GM19452 (cell line): Measurements from ENCODE around the gene MAGI2.

ENCODE experiments used
- ATAC-seq: cut with Tn5 transposase; IDR thresholded peaks from one replicate; pipeline ENCODE4 v1.9.1; 2021; ENCODE audit not compliant: unreplicated experiment

The MAGI2 gene

DNA sequence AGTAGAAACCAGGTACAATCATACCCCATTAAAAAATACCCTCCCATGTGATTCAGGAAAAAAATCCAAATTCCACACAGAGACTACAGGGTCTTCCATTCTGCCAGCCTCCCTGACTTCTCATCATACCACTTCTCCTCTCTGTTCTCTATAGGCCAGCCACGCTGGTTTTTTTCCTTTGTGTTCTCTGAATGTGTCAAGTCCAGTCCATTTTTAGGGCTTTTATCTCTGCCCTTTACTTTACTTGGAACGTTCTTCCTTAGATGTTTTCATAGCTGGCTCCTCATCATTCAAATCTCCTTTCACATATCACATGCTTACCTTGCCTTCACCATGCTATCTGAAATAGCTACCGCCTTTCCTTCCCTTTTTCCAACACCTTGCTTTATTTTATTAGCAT, 1057.3 kb downstream of the MAGI2 start:
- ATAC-seq, result no peak

DNA sequence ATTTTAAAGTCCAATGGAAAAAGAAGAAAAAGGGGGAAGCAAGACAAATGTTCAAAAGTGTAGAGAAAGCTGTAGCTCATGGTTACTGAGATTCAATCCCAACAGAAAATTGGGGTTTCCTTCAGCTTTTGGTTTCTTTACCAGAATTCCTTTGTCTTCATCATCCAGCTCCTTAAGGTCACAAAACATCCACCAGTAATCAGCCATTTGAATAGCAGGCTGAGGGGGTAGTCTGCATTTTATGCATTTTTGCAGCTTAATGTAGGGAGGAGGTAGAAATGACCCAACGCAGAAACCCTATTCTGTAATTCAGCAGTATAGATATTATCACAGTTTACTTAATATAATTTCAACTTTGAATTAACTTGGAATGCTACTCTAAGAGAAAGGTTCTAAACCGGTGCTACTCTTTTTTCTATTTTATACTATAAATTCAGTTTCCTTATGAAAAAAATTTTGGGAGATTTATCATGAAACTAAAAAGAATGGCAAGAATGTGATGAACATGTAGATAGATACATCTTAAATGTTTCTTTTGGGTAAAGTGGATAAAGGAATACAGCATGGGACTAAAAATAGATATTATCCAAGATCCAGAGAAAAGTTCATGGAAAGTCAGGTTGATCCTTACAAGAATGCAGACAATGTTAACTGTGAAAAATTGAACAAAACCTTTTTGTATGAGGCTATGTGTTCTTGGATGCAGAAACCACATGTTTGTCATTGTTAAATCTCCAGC, 1058.0 kb downstream of the MAGI2 start:
- no peak for ATAC-seq

- no peak for ATAC-seq
Observed at GRCh38 chr7:78389022-78389421, 1064.4 kb downstream of the MAGI2 start.

- no peak for ATAC-seq
Observed at GRCh38 chr7:78386520-78386919, 1066.9 kb downstream of the MAGI2 start.

DNA sequence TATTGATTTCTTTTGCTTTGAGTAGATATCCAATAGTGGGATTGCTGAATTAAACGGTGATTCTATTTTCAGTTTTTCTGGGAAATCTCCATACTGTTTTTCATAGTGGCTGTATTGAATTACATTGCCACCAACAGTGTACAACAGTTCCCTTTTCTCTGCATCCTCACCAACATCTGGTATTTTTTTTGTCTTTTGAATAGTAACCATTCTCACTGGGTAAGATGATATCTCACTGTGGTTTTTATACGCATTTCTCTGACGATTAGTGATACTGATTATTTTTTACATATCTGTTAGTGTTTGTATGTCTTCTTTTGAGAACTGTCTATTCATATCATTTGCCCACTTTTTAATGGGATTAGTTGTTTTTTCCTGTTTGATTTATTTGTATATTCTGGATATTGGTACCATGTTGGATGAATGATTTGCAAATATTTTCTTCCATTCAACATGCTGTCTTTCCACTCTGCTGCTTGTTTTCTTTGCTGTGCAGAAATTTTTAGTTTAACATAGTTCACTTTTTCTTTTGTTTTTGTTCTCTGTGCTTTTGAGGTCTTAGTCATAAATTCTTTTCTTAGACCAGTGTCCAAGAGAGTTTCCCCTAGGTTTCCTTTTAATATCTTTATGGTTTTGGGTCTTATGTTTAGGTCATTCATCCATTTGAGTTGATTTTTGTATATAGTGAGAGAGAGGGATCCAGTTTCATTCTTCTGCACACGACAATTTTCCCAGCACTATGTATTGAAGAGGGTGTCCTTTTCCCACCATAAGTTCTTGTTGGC, 1070.2 kb downstream of the MAGI2 start:
- no peak for ATAC-seq

DNA sequence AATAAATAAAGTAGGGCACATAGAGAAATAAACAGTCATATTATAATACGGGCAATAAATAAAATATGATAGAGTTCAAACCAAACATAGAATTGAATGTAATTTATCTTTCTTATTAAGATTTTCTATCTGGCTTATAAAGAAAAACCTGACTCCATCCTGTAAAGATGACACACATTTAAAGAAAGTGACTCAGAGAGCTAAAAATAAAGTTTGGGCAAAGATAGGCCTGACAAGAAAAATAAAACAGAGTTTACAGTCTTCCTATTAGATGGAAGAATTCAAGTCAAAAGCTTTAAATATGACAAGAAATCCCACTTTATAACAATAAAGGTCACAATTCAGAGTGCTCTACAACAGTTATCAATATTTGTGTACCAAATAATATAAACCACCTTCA, 1074.3 kb downstream of the MAGI2 start:
- no peak for ATAC-seq

DNA sequence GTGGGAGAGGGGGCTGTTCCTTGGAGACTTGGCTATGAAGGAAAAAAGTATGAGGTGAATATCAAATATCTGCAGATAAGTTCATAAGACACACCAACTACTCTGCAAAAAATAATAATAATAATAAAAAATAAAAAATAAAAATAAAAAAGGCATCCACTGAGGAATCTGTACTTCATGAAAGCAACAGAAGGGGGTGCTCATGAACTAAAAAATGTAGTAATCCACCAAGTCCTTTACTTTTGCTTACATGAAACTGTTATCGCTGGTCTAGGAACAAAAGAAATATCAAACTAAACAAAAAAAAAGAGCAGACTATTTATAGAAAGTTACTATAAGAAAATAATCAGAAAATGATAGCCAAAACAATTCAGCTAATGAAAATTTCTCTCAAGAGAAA, 1075.9 kb downstream of the MAGI2 start:
- no peak for ATAC-seq

GRCh38 chr7:78370936-78371335, 1082.5 kb downstream of the MAGI2 start:
- no peak for ATAC-seq

DNA sequence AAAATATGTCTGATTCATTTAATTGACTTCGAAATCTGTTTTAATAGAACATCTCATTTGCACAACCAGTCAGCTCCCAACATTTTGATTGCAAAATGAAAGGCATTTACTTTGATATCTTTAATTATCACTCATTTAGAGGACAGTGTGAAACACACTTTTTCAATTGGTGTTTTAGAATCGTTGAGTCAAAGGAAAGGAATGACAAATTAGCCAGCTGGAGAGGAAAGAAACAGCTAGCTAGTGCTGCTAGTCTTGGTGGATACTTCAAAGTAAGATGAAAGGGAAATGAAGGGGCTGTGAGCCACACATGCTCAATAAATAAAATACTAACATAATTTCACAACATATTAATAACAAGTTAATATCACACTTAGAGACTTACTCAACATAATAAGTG, 1084.7 kb downstream of the MAGI2 start:
- ATAC-seq, result no peak

GRCh38 chr7:78367280-78367773, 1086.1 kb downstream of the MAGI2 start:
- ATAC-seq, result no peak

DNA sequence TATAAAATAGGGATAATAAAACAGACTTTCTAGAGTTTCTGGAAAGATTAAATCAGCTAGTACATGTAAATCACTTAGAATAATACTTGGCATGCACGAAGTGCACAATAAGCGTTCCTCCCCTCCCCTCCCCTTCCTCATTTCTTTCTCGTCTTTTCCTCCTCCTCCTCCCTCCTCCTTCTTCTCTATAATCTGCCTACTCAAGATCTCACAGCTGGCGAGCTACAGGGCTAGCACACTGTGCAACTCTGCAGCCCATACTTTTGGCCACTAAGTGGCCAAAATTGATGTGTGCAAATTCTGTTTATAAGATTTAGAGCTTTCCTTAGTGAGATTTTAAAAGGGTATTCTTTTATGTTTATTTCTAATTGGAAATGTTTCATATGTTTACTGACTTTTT, 1089.6 kb downstream of the MAGI2 start:
- ATAC-seq, result no peak

GRCh38 chr7:78359836-78360235, 1093.6 kb downstream of the MAGI2 start:
- ATAC-seq, result no peak

GRCh38 chr7:78357709-78358108, 1095.8 kb downstream of the MAGI2 start:
- ATAC-seq, result no peak

GRCh38 chr7:78355834-78356233, 1097.6 kb downstream of the MAGI2 start:
- no peak for ATAC-seq

DNA sequence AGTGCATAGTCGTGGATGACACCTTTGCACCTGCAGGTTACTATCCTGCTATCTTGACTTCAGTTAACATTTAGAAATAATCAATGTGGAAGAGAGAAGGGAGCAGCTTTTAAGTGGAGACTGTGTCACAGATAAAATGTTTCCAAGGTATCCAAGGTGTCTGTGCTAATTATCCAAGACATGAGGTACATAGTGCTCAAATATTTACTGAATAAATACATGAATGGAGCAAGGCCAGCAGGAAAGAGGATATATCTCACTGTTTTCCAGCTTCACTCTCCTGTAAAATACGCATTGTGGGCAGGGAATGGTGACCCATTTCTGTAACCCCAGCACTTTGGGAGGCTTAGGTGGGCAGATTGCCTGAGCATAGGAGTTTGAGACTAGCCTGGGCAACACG, 1102.5 kb downstream of the MAGI2 start:
- ATAC-seq, result no peak

- ATAC-seq, result no peak
Observed at GRCh38 chr7:78350391-78350790, 1103.1 kb downstream of the MAGI2 start.

DNA sequence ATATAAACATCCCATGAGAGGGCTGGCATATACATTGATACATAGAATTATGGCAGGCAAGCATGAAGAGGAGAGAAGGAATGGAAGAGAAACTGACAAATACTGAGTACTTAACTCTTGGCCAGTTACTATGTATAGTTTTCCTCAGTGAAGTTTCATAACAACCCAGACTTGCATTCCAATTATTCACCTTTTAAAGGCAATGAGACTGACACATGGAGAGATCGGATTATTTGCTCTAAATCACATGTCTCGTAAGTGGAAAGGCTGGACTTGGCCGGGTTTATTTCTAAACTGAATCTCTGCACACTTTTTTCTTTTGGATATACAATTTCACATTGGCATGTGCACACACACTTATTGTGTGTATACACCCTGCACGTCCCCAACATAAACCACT, 1106.6 kb downstream of the MAGI2 start:
- ATAC-seq, result no peak

GRCh38 chr7:78345979-78346378, 1107.5 kb downstream of the MAGI2 start:
- no peak for ATAC-seq

DNA sequence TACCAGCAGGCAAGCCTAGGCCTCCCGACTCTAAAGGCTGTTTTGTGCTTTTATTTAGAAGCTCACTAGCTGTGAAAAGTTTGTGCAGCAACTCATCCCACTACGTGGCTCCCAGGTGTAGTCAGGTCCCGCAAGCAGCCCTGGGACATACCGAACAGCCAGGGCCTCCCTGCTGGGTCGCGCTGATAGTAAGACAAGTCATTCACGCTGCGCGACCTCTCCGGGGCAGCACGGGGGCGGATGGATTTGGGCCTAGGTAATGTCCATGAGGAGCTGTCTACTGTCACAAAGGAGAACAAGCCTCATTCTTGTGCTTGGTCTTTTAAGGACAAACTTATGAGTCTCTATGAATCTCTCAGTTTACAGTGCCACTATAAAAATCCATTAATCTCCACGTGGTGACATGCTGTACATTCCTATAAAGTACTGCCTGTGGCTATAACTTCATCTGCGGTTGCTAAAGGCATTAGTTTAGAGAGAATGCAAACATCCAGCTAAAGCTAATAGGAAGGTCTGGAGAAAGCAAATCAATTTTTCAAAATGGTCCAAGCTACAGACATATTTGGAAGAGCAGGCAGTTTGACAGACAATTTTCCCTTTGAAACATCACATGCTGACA, 1108.1 kb downstream of the MAGI2 start:
- no peak for ATAC-seq

DNA sequence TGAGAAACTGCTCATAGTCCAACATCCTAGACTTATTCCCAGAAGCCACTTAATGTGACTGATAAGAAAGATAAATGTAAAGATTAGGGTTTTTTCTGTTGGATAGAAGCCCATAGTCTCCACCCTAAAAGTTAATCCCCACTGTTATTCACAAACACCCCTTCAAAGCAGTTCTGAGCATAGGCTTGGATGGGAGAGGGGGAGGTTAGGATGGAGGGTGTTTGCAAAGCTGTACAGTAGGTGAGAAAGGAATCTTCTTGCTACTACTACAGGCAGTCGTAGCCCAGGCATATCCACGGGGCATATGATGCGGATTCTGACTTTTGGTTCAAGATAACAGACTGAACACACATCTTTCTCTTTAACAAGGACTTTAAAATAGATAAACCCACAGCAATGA, 1119.0 kb downstream of the MAGI2 start:
- ATAC-seq, result no peak

DNA sequence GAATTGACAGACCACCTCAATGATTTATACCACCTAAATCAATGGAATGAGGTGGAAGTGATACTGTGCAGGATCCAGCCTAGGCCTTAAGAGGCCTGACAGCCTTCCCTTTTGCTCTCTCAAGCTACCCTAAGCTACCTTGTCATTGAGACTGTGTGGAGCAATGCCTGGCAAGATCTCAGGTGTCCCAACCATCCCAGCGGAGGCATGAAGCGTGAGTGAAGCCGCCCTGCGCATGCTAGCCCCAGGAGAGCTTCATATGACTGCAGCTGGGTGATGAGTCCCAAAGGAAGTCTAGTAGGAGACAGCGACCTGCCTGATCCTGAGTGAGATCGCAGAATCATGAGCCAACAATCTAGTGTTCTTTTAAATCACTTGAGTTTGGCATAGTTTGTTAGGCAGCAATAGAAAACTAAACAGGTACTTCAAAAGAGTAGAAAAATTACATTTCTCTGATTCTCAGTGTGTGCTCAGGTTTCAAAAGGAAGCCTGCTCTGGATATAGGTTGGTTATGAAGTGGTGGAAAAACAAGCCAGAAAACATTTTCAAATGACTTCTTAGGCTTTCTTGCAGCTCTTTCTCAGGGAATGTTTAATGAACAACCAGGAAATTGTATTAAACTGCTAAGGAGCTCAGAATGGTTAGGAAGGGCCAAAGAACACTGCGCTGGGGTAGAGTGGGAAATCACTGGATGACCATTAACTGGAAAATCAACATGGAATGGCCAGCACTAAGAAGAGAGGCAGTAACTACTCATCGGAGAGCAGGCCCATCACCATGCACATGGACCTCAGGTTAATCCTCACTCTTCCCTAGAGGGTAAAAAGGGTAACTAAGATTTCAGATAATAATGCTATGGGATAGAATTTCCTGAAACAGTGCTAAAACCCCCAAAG, 1119.7 kb downstream of the MAGI2 start:
- ATAC-seq, result no peak
